Gastrocnemius medialis (tissue), 4 donors: ENCODE results near the gene TMUB1.

ENCODE experiments used
- CTCF ChIP-seq, 5 experiments: fragments of 450-650 bp in 3 of 5; fragments of 200-600 bp in 2 of 5; sonication (generic) in 2 of 5; IDR thresholded peaks in 4 of 5; conservative IDR thresholded peaks in 1 of 5; 1 replicate in 4 of 5; 2 replicates in 1 of 5; pipeline ENCODE4 v1.5.1; 2016 to 2019; ENCODE audit warnings: antibody characterized with exemption in 5 of 5, mild to moderate bottlenecking in 3 of 5, moderate library complexity in 3 of 5
- POLR2A ChIP-seq, 2 donors: fragments of 450-650 bp; IDR thresholded peaks; one replicate each; pipeline ENCODE4 v1.6.1; 2017; ENCODE audit warnings: antibody characterized with exemption in 2 of 2, mild to moderate bottlenecking in 2 of 2, moderate library complexity in 2 of 2

DNA sequence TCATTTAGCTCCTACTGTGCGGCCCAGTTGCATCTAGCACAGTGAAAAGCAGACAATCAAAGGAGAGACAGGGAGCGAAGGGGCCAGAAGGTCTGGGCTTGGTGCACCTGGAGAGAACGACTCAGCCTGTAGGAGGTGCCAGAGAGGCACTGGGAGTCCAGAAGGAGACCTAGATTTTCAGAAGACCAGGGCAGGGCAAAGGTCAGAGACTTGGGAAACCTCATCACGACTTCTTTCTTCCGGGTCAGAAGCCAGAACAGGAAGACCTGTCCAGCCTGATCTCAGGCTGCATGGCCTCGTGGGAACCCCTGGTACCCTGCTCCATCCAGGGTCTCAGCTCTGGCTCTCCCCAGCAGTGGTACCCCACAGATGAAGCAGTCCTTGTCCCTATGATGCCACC, 8.1 kb upstream of the TMUB1 start:
- TF ChIP-seq CTCF (IDR thresholded peaks at IDR 0.05 in 4 of 5, conservative IDR thresholded peaks at IDR 0.05 in 1 of 5) (peak in 2 of 5 experiments; percentile 26 to 36), POLR2A (IDR thresholded peaks at IDR 0.05) (no peak)
